H9 (cell line): Measurements from ENCODE around the gene FNDC8. TPM values are rescaled to one million over a fixed set of nuclear protein-coding genes. Genes with fewer than 3 reads are reported as not detected.

Source experiments
- DNase-seq: peaks from one replicate; pipeline ENCODE4 v3.0.0-alpha.2; 2017
- H2AFZ ChIP-seq: one replicate; pipeline ENCODE4 v1.6.1; 2013; ENCODE audit warnings: mild to moderate bottlenecking, low read length, control low read depth, moderate library complexity
- H2AK5ac ChIP-seq: 2 replicates; pipeline ENCODE4 v1.6.1; 2013; ENCODE audit warnings: low read length, control low read depth, mixed read lengths; ENCODE audit not compliant: insufficient read length
- H2BK120ac ChIP-seq: one replicate; pipeline ENCODE4 v1.6.1; 2013; ENCODE audit warnings: low read depth, mild to moderate bottlenecking, low read length, control low read depth, inconsistent platforms; ENCODE audit not compliant: poor library complexity, severe bottlenecking
- H2BK12ac ChIP-seq: 2 replicates; pipeline ENCODE4 v1.6.1; 2013; ENCODE audit warnings: low read length, control low read depth, mixed read lengths, low read depth; ENCODE audit not compliant: insufficient read length
- H2BK15ac ChIP-seq: 2 replicates; pipeline ENCODE4 v1.6.1; 2013; ENCODE audit warnings: low read depth, low read length, control low read depth
- H2BK20ac ChIP-seq: one replicate; pipeline ENCODE4 v1.6.1; 2013; ENCODE audit warnings: low read depth, mild to moderate bottlenecking, low read length, control low read depth, inconsistent platforms; ENCODE audit not compliant: poor library complexity, severe bottlenecking
- H2BK5ac ChIP-seq: 2 replicates; pipeline ENCODE4 v1.6.1; 2013; ENCODE audit warnings: low read length, control low read depth, mixed read lengths; ENCODE audit not compliant: insufficient read length
- H3K14ac ChIP-seq: 2 replicates; pipeline ENCODE4 v1.6.1; 2013; ENCODE audit warnings: low read length, control low read depth; ENCODE audit not compliant: insufficient read depth
- H3K18ac ChIP-seq: 2 replicates; pipeline ENCODE4 v1.6.1; 2013; ENCODE audit warnings: low read depth, mild to moderate bottlenecking, mixed read lengths, low read length, control low read depth; ENCODE audit not compliant: insufficient read length
- H3K23ac ChIP-seq: 2 replicates; pipeline ENCODE4 v1.6.1; 2013; ENCODE audit warnings: low read length, control low read depth, mixed read lengths, low read depth; ENCODE audit not compliant: insufficient read length
- H3K23me2 ChIP-seq: 2 replicates; pipeline ENCODE4 v1.6.1; 2013; ENCODE audit warnings: low read depth, mild to moderate bottlenecking, mixed read lengths, low read length, control low read depth; ENCODE audit not compliant: insufficient read length, poor library complexity, severe bottlenecking
- H3K27ac ChIP-seq: 2 replicates; pipeline ENCODE4 v1.5.1; 2013; ENCODE audit warnings: low read length, control low read depth, mixed read lengths, low read depth; ENCODE audit not compliant: insufficient read length
- H3K27me3 ChIP-seq: 2 replicates; pipeline ENCODE4 v1.6.1; 2013; ENCODE audit warnings: low read length, control low read depth, inconsistent platforms; ENCODE audit not compliant: insufficient read depth
- H3K4ac ChIP-seq: 2 replicates; pipeline ENCODE4 v1.6.1; 2013; ENCODE audit warnings: low read depth, mild to moderate bottlenecking, control low read depth, inconsistent platforms, low read length, moderate library complexity
- H3K4me1 ChIP-seq: 2 replicates; pipeline ENCODE4 v1.6.1; 2013; ENCODE audit warnings: low read length, control low read depth, inconsistent platforms; ENCODE audit not compliant: insufficient read depth
- H3K4me2 ChIP-seq: 2 replicates; pipeline ENCODE4 v1.6.1; 2013; ENCODE audit warnings: low read length, control low read depth, mixed read lengths; ENCODE audit not compliant: insufficient read length, insufficient read depth
- H3K56ac ChIP-seq: 2 replicates; pipeline ENCODE4 v1.6.1; 2013; ENCODE audit warnings: low read depth, mild to moderate bottlenecking, mixed read lengths, low read length, control low read depth; ENCODE audit not compliant: insufficient read length
- H3K79me1 ChIP-seq: 2 replicates; pipeline ENCODE4 v1.6.1; 2013; ENCODE audit warnings: low read depth, mild to moderate bottlenecking, moderate library complexity, low read length, control low read depth, inconsistent platforms; ENCODE audit not compliant: insufficient read depth, poor library complexity, severe bottlenecking
- H3K79me2 ChIP-seq: 2 replicates; pipeline ENCODE4 v1.6.1; 2013; ENCODE audit warnings: low read length, control low read depth, inconsistent platforms; ENCODE audit not compliant: insufficient read depth
- H3K9ac ChIP-seq: 2 replicates; pipeline ENCODE4 v1.6.1; 2013; ENCODE audit warnings: low read length, control low read depth, mixed read lengths; ENCODE audit not compliant: insufficient read length; ENCODE audit errors: extremely low read depth
- H3K9me3 ChIP-seq: one replicate; pipeline ENCODE4 v1.6.1; 2013; ENCODE audit warnings: low read depth, low read length, inconsistent platforms; ENCODE audit not compliant: control insufficient read depth
- H3T11ph ChIP-seq: one replicate; pipeline ENCODE4 v1.6.1; 2013; ENCODE audit warnings: mild to moderate bottlenecking, low read length, control low read depth, inconsistent platforms
- H4K20me1 ChIP-seq: one replicate; pipeline ENCODE4 v1.6.1; 2013; ENCODE audit not compliant: control insufficient read depth, insufficient read length, insufficient read depth
- H4K5ac ChIP-seq: 2 replicates; pipeline ENCODE4 v1.6.1; 2013; ENCODE audit warnings: low read depth, mild to moderate bottlenecking, mixed read lengths, low read length, control low read depth; ENCODE audit not compliant: insufficient read length
- H4K8ac ChIP-seq: replicated peaks from 2 replicates; pipeline ENCODE4 v1.6.1; 2013; ENCODE audit warnings: low read length, control low read depth, mixed read lengths, low read depth; ENCODE audit not compliant: insufficient read length
- H4K91ac ChIP-seq: 2 replicates; pipeline ENCODE4 v1.6.1; 2013; ENCODE audit warnings: low read depth, mild to moderate bottlenecking, moderate library complexity, mixed read lengths, low read length, control low read depth; ENCODE audit not compliant: insufficient read length
- H3K27ac Mint-ChIP-seq, 3 experiments: 2 replicates in 2 of 3; 3 replicates in 1 of 3; pipeline ENCODE4 v1.8.0; 2020 to 2021; ENCODE audit warnings: mixed read lengths in 3 of 3, mild to moderate bottlenecking in 1 of 3, moderate library complexity in 1 of 3
- H3K27me3 Mint-ChIP-seq: 2 replicates; pipeline ENCODE4 v1.8.0; 2021; ENCODE audit warnings: low read depth, mild to moderate bottlenecking, moderate library complexity, mixed read lengths
- H3K36me3 Mint-ChIP-seq, 3 experiments: 2 replicates in 2 of 3; 3 replicates in 1 of 3; pipeline ENCODE4 v1.8.0; 2020 to 2021; ENCODE audit warnings: low read depth in 3 of 3, mixed read lengths in 3 of 3; ENCODE audit not compliant: insufficient read depth in 1 of 3
- H3K4me1 Mint-ChIP-seq, 2 experiments: 2 replicates each; pipeline ENCODE4 v1.8.0; 2020; ENCODE audit warnings: mixed read lengths in 2 of 2
- H3K4me3 Mint-ChIP-seq, 2 experiments: 2 replicates in 1 of 2; 3 replicates in 1 of 2; pipeline ENCODE4 v1.8.0; 2020 to 2021; ENCODE audit warnings: mild to moderate bottlenecking in 2 of 2, mixed read lengths in 2 of 2, moderate library complexity in 1 of 2
- H3K9me3 Mint-ChIP-seq, 2 experiments: 2 replicates in 1 of 2; 3 replicates in 1 of 2; pipeline ENCODE4 v1.8.0; 2020; ENCODE audit warnings: mild to moderate bottlenecking in 2 of 2, mixed read lengths in 2 of 2, moderate library complexity in 1 of 2
- WGBS: extraction: QIAGEN DNeasy Blood & Tissue Kit; methylation state at CpG from one replicate; pipeline ENCODE4 v1.1.7; 2013; ENCODE audit warnings: missing lambda C conversion rate, low lambda C conversion rate, mixed read lengths; ENCODE audit not compliant: insufficient read length; ENCODE audit errors: extremely low coverage; 5-methylcytosine and 5-hydroxymethylcytosine counted together
- total RNA-seq: library from RNA; stranded (reverse); gene quantifications from 2 replicates; pipeline ENCODE4 v1.2.1, GENCODE V29; 2021
- TF ChIP-seq, protein P1 (sequence below): fragments of 200-600 bp; sonication (generic); conservative IDR thresholded peaks from 3 replicates; pipeline ENCODE4 v1.8.0; 2021; ENCODE audit warnings: antibody characterized with exemption, mild to moderate bottlenecking

The FNDC8 gene
- total RNA-seq, 1 experiment from 2014 or later: not detected

DNA sequence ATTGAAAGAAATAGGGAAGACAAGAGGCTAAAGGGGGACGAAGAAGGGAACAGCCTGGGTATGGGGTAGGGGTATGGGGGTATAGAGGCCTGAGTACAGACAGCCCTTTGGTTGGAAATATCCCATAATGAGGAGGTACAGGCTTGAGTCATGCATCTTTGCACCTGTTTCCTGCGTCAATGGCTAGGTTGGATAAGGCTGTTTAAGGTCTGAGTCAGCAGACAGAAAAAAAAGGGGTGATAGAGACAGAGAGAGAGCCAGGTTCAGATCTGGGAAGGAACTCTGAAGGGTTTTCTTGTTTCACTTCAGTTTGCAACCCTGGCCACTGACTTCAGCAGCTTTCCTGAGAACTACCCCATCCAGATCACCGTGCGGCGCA, 8.5 kb downstream of the FNDC8 start:
- Histone ChIP-seq H3K9me3 (no peaks in the 10 kb centered on the region), H3K79me1 (no peaks in the 10 kb centered on the region), H4K91ac (no peak overlapping the region), H4K20me1 (no peaks in the 10 kb centered on the region), H3T11ph (no peak overlapping the region), H2BK5ac (no peak overlapping the region), H2BK12ac (no peak overlapping the region), H2AK5ac (no peak overlapping the region), H4K5ac (no peak overlapping the region), H2BK20ac (no peak overlapping the region), H3K4me1 (no peaks in the 10 kb centered on the region), H2AFZ (no peak overlapping the region), H3K23ac (no peak overlapping the region), H4K8ac (no peak overlapping the region), H3K27ac (no peak overlapping the region), H3K23me2 (no peaks in the 10 kb centered on the region), H3K4me2 (no peak overlapping the region), H3K4ac (no peak overlapping the region), H3K9ac (no peak overlapping the region), H3K56ac (no peak overlapping the region), H3K79me2 (no peaks in the 10 kb centered on the region), H3K27me3 (no peaks in the 10 kb centered on the region), H3K18ac (no peak overlapping the region), H3K14ac (no peak overlapping the region), H2BK15ac (no peak overlapping the region), H2BK120ac (no peak overlapping the region)
- Mint-ChIP-seq H3K27ac (peak overlapping the region in 1 of 3 experiments; percentile 16; a peak in 1 of 7 replicates), H3K4me3 (no peak overlapping the region), H3K27me3 (peaks cover 7% of the 10 kb centered on the region), H3K36me3 (peaks cover 35 to 50% (median 38%) of the 10 kb centered on the region in 3 experiments), H3K4me1 (no peaks in the 10 kb centered on the region), H3K9me3 (no peaks in the 10 kb centered on the region; a peak in 1 of 5 replicates)
- no CpG with 5 or more reads among the region's 5 CpGs for WGBS
- DNase-seq: no peak
- TF ChIP-seq, protein P1, sequence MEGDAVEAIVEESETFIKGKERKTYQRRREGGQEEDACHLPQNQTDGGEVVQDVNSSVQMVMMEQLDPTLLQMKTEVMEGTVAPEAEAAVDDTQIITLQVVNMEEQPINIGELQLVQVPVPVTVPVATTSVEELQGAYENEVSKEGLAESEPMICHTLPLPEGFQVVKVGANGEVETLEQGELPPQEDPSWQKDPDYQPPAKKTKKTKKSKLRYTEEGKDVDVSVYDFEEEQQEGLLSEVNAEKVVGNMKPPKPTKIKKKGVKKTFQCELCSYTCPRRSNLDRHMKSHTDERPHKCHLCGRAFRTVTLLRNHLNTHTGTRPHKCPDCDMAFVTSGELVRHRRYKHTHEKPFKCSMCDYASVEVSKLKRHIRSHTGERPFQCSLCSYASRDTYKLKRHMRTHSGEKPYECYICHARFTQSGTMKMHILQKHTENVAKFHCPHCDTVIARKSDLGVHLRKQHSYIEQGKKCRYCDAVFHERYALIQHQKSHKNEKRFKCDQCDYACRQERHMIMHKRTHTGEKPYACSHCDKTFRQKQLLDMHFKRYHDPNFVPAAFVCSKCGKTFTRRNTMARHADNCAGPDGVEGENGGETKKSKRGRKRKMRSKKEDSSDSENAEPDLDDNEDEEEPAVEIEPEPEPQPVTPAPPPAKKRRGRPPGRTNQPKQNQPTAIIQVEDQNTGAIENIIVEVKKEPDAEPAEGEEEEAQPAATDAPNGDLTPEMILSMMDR: no peak
